Sigmoid colon (tissue), 4 donors: ENCODE results near the gene COMT.

ENCODE experiments used
- CTCF ChIP-seq, 4 experiments: fragments of 450-650 bp in 3 of 4; fragments of 200-600 bp in 1 of 4; IDR thresholded peaks; one replicate each; pipeline ENCODE4 v1.5.1; 2016 to 2019; ENCODE audit warnings: antibody characterized with exemption in 4 of 4, mild to moderate bottlenecking in 3 of 4, moderate library complexity in 2 of 4
- POLR2A ChIP-seq, 2 donors: fragments of 450-650 bp; IDR thresholded peaks; one replicate each; pipeline ENCODE4 v1.6.1; 2016; ENCODE audit warnings: antibody characterized with exemption in 2 of 2, mild to moderate bottlenecking in 2 of 2, moderate library complexity in 2 of 2
- POLR2AphosphoS5 ChIP-seq, 4 donors: sonication (generic); formaldehyde crosslinking; IDR thresholded peaks; one replicate each; pipeline ENCODE4 v1.6.1; 2017; ENCODE audit warnings: antibody characterized with exemption in 4 of 4

- TF ChIP-seq POLR2AphosphoS5 (IDR thresholded peaks at IDR 0.05) (no peak), CTCF (IDR thresholded peaks at IDR 0.05) (no peak), POLR2A (IDR thresholded peaks at IDR 0.05) (no peak)
Observed at GRCh38 chr22:19893363-19893762, 48.2 kb upstream of the COMT start.
